ENCODE measurements around the gene SLC22A16.
"Not testable (repeated sequence)": the region's sequence is repeated elsewhere in the genome, so short reads cannot be mapped to it uniquely, and the experiment has no call there.

Gene SLC22A16

GRCh38 chr6:110509617-110510241, 33.3 kb upstream of the SLC22A16 start:
- DNase-seq (ENCODE audit: insufficient read length, low spot score) (no peak), FAIRE-seq (no peak)
- TF ChIP-seq CTCF (IDR thresholded peaks at IDR 0.05; ENCODE audit: insufficient read depth, missing control alignments) = no peak

- not testable (repeated sequence) for DNase-seq (ENCODE audit: insufficient read length, low spot score); FAIRE-seq
Measured at GRCh38 chr6:110504891-110505290, 28.5 kb upstream of the SLC22A16 start.

GRCh38 chr6:110495949-110496348, 19.5 kb upstream of the SLC22A16 start:
- DNase-seq (ENCODE audit: insufficient read length, low spot score) = no peak
- TF ChIP-seq CTCF (IDR thresholded peaks at IDR 0.05; ENCODE audit: insufficient read depth, missing control alignments) = no peak
- no peak for FAIRE-seq

- no peak for FAIRE-seq
- DNase-seq (ENCODE audit: insufficient read length, low spot score) = no peak
- no peak for TF ChIP-seq CTCF (IDR thresholded peaks at IDR 0.05; ENCODE audit: insufficient read depth, missing control alignments)
Measured at GRCh38 chr6:110493253-110493800, 16.9 kb upstream of the SLC22A16 start.

- FAIRE-seq (no peak), DNase-seq (ENCODE audit: insufficient read length, low spot score) (no peak)
- no peak for TF ChIP-seq CTCF (IDR thresholded peaks at IDR 0.05; ENCODE audit: insufficient read depth, missing control alignments)
Measured at GRCh38 chr6:110492584-110492983, 16.2 kb upstream of the SLC22A16 start.

- DNase-seq (ENCODE audit: insufficient read length, low spot score) = no peak
- no peak for TF ChIP-seq CTCF (IDR thresholded peaks at IDR 0.05; ENCODE audit: insufficient read depth, missing control alignments)
- no peak for FAIRE-seq
Measured at GRCh38 chr6:110491644-110492317, 15.4 kb upstream of the SLC22A16 start.

GRCh38 chr6:110491299-110491643, 14.9 kb upstream of the SLC22A16 start:
- no peak for TF ChIP-seq CTCF (IDR thresholded peaks at IDR 0.05; ENCODE audit: insufficient read depth, missing control alignments)
- FAIRE-seq (no peak), DNase-seq (ENCODE audit: insufficient read length, low spot score) (no peak)
